Measurements from ENCODE around the gene DBX1.
"Not testable (repeated sequence)": the region's sequence is repeated elsewhere in the genome, so short reads cannot be mapped to it uniquely, and the experiment has no call there.

The DBX1 gene

GRCh38 chr11:20161230-20161918, 1.1 kb upstream of the DBX1 start:
- no peak for DNase-seq

- no peak for DNase-seq
These were observed 551 bp downstream of the DBX1 start for GRCh38 chr11:20159466-20160381.

DNA sequence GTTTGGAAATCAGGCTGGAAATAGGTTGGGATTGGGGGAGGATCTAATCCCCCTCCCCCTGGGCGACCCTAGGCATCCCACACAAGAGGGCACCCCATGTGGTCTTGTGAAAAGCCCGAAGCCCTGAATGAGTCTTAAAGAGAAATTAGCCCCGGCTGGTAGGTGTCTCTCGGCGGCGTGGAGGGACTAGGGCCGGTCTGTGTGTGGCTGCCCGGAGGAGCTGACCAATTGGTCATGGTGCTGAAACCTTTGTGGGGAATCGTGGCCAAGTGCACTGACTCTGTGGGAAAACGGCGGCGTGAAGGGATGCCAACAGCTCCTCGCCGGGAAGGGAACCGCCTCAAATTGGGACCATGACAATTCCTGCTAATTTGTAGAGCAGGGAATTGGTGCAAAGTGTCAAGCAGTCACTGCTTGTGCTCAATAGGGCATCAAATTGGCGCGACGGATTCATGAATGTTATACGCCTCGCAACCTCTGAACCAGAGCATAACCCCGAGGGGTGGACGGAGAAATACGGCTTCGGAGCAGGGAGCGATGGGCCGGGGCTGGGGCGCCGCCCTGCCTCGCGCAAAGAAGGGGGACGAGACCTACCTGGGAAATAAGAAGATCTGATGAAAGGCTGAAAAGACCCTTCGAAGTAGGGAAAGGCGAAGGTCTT, 1.5 kb downstream of the DBX1 start:
- DNase-seq = no peak

DNA sequence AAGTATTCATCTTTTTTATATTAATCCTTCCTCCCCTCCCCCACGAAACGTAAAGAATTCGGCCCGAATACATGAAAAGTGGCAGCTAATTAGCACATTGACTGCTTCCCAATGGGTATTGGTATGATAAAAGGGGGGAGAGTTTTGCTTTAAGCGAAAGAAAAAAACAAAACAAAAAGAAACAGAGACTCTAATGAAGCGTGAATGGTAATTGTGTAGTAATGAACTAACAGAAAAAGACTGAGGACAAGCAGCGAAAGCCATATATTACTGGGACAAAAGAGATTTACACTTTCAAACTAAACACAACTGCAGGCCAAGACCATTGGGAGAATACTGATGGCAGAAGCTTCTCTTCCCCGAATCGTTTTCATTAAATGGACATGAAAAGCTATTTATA, 2.5 kb downstream of the DBX1 start:
- no peak for DNase-seq

GRCh38 chr11:20156876-20157613, 3.2 kb downstream of the DBX1 start:
- DNase-seq = no peak

GRCh38 chr11:20156280-20156875, 3.9 kb downstream of the DBX1 start:
- no peak for DNase-seq

- DNase-seq = no peak
These were observed 4.5 kb downstream of the DBX1 start for GRCh38 chr11:20155683-20156279.

DNA sequence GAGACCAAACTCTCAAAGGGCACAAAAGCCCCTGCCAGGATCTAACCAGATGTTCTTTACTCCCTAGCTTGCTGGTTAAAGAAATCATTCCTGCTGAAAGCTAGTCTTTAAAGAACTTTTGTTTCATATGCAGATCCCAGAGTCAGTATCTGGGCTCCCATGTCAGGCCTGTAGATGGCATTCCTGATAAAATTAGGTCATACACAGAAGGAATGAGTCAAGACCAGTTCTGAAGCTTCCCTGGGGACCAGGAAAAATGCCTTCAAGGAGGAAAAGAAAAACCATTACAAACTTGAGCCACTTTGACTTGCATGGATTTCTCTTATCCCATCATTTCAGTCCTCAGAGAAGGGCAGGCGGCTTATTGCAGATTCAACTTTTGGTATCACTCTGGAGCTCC, 5.9 kb downstream of the DBX1 start:
- no peak for DNase-seq

DNA sequence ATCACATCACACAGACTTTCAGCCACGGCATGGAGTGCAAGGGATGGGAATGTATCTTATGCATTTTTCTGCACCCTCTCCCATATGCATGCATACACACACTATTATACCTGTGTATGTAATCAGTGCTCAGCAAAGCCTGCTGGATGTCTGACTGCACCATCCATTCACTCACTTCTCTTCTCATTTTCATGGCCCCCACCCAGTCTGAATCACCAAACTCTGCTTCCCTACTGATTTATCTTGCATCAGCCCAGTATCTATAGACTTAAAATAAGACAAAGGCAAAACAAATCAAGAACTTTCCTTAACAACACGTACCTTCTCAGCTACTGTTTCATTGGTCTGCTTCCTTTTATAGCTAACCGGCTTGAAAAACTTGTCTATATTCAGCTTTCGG, 21.6 kb downstream of the DBX1 start:
- DNase-seq = no peak

DNA sequence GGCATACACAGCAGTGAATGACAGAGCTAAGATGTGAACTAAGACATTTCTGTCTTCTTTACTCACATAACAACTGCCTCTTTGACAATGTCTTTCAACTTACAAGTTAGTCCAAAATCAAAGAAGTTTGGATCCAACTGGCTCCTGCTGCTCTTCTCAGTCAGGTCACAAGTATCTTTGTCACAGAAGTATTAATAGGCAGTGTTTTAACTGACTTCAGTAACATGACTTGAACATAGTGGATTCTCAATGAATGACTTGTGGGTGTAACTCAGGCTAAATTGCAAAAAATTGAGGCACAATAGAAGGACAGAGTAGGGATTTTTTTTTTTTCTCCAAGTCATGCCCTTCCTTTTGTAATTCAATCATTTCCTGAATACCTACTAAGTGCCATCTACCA, 22.6 kb downstream of the DBX1 start:
- DNase-seq = no peak

DNA sequence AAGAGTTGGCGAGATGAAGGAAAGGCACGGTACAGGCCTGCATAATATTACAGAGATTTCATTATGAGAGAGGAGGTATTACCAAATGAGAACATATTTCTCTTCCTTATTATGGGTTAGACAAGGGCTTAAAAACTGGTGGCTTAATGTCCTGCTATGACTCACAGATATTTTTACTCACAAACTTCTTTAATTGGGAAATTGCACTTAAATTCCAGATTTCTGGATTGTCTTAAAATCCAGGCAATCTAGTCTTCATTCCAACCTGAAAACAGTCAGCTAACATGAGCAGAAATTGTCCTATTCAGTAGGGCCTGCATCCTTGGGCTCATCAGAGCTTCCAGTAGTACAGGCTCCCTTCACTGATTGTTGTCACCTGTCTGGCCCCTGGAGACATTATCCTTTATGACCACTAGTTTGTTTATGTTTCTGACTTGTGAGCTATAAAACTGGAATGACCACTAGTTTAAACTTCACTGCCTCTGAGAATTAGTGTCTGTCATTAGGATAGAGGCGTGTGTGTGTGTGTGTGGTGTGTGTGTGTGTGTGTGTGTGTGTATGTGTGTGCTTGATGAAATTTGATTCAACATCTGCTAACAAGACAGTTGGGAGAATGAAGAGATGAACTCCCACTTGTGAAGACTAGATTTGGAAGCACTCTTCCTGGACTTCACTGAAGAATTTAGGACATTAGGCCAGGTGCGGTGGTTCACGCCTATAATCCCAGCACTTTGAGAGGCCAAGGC, 25.1 kb downstream of the DBX1 start:
- no peak for DNase-seq

GRCh38 chr11:20132667-20133039, 27.6 kb downstream of the DBX1 start:
- no peak for DNase-seq

DNA sequence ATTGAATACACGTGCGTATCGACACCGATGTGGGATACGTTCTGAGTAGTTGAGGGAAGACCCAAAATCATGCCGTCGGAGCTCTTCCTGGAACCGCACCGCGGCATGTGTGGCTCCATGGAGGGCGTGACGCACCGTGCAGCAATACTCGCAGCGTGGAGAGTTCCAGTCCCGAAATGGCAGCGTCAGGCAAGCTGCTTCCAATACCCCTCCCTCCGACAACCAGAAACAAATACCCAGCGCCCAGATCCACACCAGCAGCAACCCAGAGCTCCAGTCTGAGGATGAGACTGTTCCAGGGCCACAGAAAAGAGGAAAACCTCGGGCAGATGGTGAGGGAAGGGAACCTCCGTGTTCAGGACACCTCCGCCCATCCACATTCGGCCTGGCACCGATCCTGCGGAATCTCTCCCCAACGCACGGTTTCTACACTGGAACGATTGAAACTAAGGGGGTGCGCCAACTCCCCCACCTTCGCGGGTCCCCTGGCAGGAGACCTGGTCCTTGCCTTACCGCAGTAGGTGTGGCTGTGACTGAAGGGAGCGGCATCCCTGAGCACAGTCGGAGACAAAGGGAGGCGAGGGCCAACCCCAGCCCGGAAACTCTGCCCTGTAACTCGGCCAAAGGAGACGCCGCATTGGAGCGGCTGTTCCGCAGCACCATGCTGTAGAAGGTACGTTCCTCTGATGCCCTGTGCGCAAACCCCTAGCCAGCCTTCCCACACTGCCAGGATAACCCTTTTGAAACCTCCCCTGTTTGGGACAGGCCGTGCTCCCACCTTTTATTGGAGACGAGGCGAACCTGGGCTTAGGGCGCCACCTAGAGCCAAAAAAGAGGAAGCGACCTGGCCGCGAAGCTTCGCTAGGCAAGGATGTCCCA, 28.2 kb downstream of the DBX1 start:
- no peak for DNase-seq

DNA sequence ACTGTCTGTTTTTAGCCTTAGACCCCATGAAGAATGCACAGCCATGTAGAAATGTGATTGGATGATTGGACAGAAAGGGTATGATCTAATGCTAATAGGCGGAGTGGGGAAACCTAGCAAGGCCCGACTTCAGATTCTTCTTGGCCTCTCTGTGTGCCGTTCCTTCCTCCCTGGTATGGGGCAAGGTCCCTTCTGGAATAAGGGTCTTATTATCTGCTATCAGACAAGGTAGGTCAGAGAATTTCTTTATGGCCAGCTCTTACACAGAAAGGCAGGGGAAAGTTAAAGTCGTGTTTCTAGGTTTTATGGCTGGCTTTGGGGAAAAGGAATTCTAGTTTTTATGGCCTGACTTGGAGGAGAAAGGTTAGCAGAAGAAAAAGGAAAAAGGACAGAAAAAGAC, 30.6 kb downstream of the DBX1 start:
- no peak for DNase-seq

DNA sequence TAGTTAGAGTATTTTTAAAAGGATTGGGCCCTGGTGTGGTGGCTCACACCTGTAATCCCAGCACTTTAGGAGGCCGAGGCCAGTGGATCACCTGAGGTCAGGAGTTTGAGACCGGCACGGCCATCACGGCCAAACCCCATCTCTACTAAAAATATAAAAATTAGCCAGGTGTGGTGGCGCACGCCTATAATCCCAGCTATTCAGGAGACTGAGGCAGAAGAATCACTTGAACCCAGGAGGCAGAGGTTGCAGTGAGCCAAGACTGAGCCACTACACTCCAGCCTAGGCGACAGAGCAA, 31.8 kb downstream of the DBX1 start:
- DNase-seq = not testable (repeated sequence)

DNA sequence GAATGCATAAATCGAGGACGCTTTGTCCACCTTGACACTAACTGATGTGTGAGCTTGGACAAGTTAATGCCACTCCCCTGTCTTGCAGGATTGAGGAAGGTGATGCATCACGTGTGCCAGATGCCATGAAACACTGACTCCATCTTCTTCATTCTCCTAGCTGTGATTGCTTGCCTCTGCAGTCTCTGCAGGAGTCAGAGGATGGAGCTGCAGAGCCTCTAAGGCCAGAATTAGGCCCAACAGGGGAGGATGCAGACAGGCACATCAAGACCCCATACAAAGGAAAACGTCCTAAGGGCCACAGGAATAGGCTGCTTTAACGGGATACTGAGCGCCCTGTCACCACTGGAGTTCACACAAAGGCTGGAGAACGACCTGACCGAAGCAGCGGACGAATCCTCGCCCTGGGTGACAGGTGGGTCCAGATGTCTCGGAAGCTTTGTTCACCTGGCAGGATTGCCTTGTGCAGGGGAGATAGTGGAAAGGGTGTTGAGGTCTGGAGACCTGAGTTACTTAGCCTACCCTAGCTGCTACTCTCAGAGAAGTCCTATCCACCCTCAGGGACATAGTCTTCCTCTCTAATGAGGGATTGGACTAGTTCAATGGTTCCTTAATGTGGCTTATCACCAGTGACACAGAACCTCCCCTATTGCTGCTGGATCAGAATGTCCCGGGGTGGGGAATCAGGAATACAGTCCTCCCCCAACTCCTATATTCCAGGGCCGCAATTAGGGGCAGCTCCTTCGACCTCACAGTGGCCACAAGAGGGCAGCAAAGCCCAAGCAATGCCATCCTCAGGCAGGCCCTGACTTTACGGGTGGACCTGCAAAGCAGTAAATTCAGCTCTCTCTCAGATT, 32.4 kb downstream of the DBX1 start:
- peak; percentile 7 for DNase-seq

DNA sequence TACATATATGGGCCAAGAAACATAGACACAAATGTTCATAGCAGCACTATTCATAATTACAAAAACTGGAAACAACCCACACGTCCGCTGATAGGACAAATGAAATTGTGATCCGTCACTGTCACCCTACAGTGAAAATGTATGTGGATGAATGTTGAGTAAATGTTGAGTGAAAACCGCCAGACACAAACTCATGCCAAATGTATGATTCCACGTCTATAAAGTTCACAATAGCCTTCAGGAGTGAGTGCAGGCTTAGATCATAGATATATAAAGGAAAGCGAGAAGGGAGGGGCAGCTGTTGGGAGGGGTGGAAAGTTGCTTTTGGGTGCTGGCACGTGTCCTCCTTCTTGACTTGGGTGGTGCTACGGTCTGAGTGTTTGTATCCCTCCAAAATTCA, 33.6 kb downstream of the DBX1 start:
- DNase-seq = no peak

GRCh38 chr11:20125927-20126326, 34.3 kb downstream of the DBX1 start:
- no peak for DNase-seq

GRCh38 chr11:20122131-20122530, 38.1 kb downstream of the DBX1 start:
- DNase-seq = no peak
